ENCODE results near the gene MESP1. TPM values are rescaled to one million over a fixed set of nuclear protein-coding genes. Genes with fewer than 3 reads are reported as not detected.

MESP1 gene
- polyA plus RNA-seq, 3 donors, result 0.04 to 1.2 (median 0.06) TPM

GRCh38 chr15:89756897-89757296 lies 5.8 kb upstream of the MESP1 start:
- Mint-ChIP-seq H3K9me3 (no peaks in the 10 kb centered on the region), H3K27ac (no peak overlapping the region), H3K4me1 (peaks cover 14% of the 10 kb centered on the region), H3K27me3 (ENCODE audit: low read depth in 3 of 3) (peaks cover 8 to 13% (median 8%) of the 10 kb centered on the region in 3 donors), H3K36me3 (no peaks in the 10 kb centered on the region), H3K4me3 (no peak overlapping the region)
- DNase-seq, result no peak
- no peak overlapping the region for H3K9ac ChIP-seq (ENCODE audit: insufficient read depth, low read length, poor library complexity, severe bottlenecking)
- peaks cover 7 to 14% of the 10 kb centered on the region in 2 donors for H3K4me1 ChIP-seq (ENCODE audit: control insufficient read depth in 1 of 2, insufficient read depth in 2 of 2, low read length in 2 of 2)
- WGBS (ENCODE audit: insufficient coverage), result 83% methylated on average over 3 of the region's 7 CpGs
- TF ChIP-seq CTCF (IDR thresholded peaks at IDR 0.05), result no peak
- no peak overlapping the region for H3K27ac ChIP-seq (ENCODE audit: low read depth in 1 of 2, low read length in 2 of 2)
- H3K79me2 ChIP-seq (ENCODE audit: insufficient read depth, low read length), result no peaks in the 10 kb centered on the region
- H3K4me3 ChIP-seq (replicated peaks in 1 of 3; ENCODE audit: low read depth in 2 of 3, low read length in 3 of 3), result no peak overlapping the region
- H3K36me3 ChIP-seq (replicated peaks in 1 of 2; ENCODE audit: control insufficient read depth in 1 of 2, insufficient read depth in 2 of 2, low read length in 2 of 2), result no peaks in the 10 kb centered on the region
- no peak overlapping the region for H2AFZ ChIP-seq (ENCODE audit: insufficient read depth, low read depth, low read length, poor library complexity, severe bottlenecking)
- no peaks in the 10 kb centered on the region for H4K20me1 ChIP-seq (ENCODE audit: insufficient read depth, low read length)
- no peak overlapping the region for H3K4me2 ChIP-seq (replicated peaks; ENCODE audit: extremely low read depth, low read length, poor library complexity, severe bottlenecking)
- intact Hi-C loops (cut with micrococcal nuclease), result no loop called here
- H3K27me3 ChIP-seq (ENCODE audit: control insufficient read depth in 2 of 2, insufficient read depth in 2 of 2, low read length in 2 of 2), result no peaks in the 10 kb centered on the region
- no peaks in the 10 kb centered on the region for H3K9me3 ChIP-seq (replicated peaks in 1 of 2; ENCODE audit: control insufficient read depth in 1 of 2, insufficient read depth in 1 of 2, low read length in 2 of 2)

GRCh38 chr15:89755701-89756100 lies 4.7 kb upstream of the MESP1 start:
- TF ChIP-seq CTCF (IDR thresholded peaks at IDR 0.05), result no peak
- WGBS (ENCODE audit: insufficient coverage), result no CpG with 5 or more reads among the region's 4 CpGs

More at GRCh38 chr15:89755701-89756100, 4.7 kb upstream of the MESP1 start:
- no peaks in the 10 kb centered on the region for H3K36me3 ChIP-seq (replicated peaks in 1 of 2; ENCODE audit: control insufficient read depth in 1 of 2, insufficient read depth in 2 of 2, low read length in 2 of 2)
- no peak overlapping the region for H3K4me2 ChIP-seq (replicated peaks; ENCODE audit: extremely low read depth, low read length, poor library complexity, severe bottlenecking)
- intact Hi-C loops (cut with micrococcal nuclease), result no loop called here
- Mint-ChIP-seq H3K27ac (peak overlapping the region in 1 of 7 donors; percentile 36), H3K4me3 (no peak overlapping the region), H3K27me3 (ENCODE audit: low read depth in 3 of 3) (peaks cover 8 to 12% (median 10%) of the 10 kb centered on the region in 3 donors), H3K9me3 (no peaks in the 10 kb centered on the region), H3K4me1 (peaks cover 11% of the 10 kb centered on the region), H3K36me3 (no peaks in the 10 kb centered on the region)
- no peaks in the 10 kb centered on the region for H3K9me3 ChIP-seq (replicated peaks in 1 of 2; ENCODE audit: control insufficient read depth in 1 of 2, insufficient read depth in 1 of 2, low read length in 2 of 2)
- H2AFZ ChIP-seq (ENCODE audit: insufficient read depth, low read depth, low read length, poor library complexity, severe bottlenecking), result no peak overlapping the region
- H3K27ac ChIP-seq (ENCODE audit: low read depth in 1 of 2, low read length in 2 of 2), result no peak overlapping the region
- no peak for DNase-seq
- no peak overlapping the region for H3K9ac ChIP-seq (ENCODE audit: insufficient read depth, low read length, poor library complexity, severe bottlenecking)
- H4K20me1 ChIP-seq (ENCODE audit: insufficient read depth, low read length), result no peaks in the 10 kb centered on the region
- H3K4me3 ChIP-seq (replicated peaks in 1 of 3; ENCODE audit: low read depth in 2 of 3, low read length in 3 of 3), result no peak overlapping the region
- H3K27me3 ChIP-seq (ENCODE audit: control insufficient read depth in 2 of 2, insufficient read depth in 2 of 2, low read length in 2 of 2), result peaks cover 0 to 5% of the 10 kb centered on the region in 2 donors
- peaks cover 12 to 21% of the 10 kb centered on the region in 2 donors for H3K4me1 ChIP-seq (ENCODE audit: control insufficient read depth in 1 of 2, insufficient read depth in 2 of 2, low read length in 2 of 2)
- H3K79me2 ChIP-seq (ENCODE audit: insufficient read depth, low read length), result no peaks in the 10 kb centered on the region

All from CD14-positive monocyte (primary cell).